Measurements from ENCODE around the gene CD59.

CD59 gene

GRCh38 chr11:33655842-33656600, 80.2 kb downstream of the CD59 start:
- H2AFZ ChIP-seq = no peak overlapping the region
- H3K4me3 ChIP-seq (ENCODE audit: low read depth, low read length) = no peak overlapping the region
- H3K27ac ChIP-seq = no peak overlapping the region
- H3K9me3 ChIP-seq (ENCODE audit: control insufficient read depth, low read length) = no peaks in the 10 kb centered on the region
- H3K4me2 ChIP-seq (ENCODE audit: low read length) = no peak overlapping the region
- TF ChIP-seq, protein P1, sequence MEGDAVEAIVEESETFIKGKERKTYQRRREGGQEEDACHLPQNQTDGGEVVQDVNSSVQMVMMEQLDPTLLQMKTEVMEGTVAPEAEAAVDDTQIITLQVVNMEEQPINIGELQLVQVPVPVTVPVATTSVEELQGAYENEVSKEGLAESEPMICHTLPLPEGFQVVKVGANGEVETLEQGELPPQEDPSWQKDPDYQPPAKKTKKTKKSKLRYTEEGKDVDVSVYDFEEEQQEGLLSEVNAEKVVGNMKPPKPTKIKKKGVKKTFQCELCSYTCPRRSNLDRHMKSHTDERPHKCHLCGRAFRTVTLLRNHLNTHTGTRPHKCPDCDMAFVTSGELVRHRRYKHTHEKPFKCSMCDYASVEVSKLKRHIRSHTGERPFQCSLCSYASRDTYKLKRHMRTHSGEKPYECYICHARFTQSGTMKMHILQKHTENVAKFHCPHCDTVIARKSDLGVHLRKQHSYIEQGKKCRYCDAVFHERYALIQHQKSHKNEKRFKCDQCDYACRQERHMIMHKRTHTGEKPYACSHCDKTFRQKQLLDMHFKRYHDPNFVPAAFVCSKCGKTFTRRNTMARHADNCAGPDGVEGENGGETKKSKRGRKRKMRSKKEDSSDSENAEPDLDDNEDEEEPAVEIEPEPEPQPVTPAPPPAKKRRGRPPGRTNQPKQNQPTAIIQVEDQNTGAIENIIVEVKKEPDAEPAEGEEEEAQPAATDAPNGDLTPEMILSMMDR (IDR thresholded peaks at IDR 0.05) = no peak
- H3K9ac ChIP-seq = no peak overlapping the region
- H3K79me2 ChIP-seq = no peaks in the 10 kb centered on the region
- H3K36me3 ChIP-seq (ENCODE audit: control insufficient read depth, insufficient read depth, low read length) = no peaks in the 10 kb centered on the region
- H3K27me3 ChIP-seq (ENCODE audit: control insufficient read depth, insufficient read depth, low read length) = no peaks in the 10 kb centered on the region
- peaks cover 11% of the 10 kb centered on the region for H3K4me1 ChIP-seq

DNA sequence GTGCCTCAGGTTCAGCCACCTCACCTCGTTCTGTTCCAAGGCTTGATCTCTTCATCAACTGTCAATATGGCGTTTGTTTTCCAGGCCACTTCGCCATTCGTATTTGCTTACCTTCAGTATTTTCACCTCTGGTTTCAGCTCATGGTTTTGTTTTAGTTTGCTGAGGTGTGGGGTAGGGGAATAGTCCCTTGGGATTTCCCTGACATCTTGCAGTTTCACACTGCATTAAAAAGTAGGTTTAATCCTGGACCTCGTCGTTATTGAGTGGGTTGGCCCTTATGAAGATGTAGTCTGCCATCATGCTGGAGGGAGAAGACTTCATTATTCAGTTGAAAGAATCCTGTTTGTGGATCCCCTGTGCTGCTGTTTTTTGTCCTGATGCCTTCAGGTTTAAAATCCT, 81.6 kb downstream of the CD59 start:
- H3K4me2 ChIP-seq (ENCODE audit: low read length) = no peak overlapping the region
- H3K79me2 ChIP-seq = no peaks in the 10 kb centered on the region
- H3K9me3 ChIP-seq (ENCODE audit: control insufficient read depth, low read length) = no peaks in the 10 kb centered on the region
- no peaks in the 10 kb centered on the region for H3K36me3 ChIP-seq (ENCODE audit: control insufficient read depth, insufficient read depth, low read length)
- TF ChIP-seq, protein P1 (IDR thresholded peaks at IDR 0.05) = no peak
- H2AFZ ChIP-seq = no peak overlapping the region
- no peak overlapping the region for H3K27ac ChIP-seq
- H3K9ac ChIP-seq = no peak overlapping the region
- peaks cover 11% of the 10 kb centered on the region for H3K4me1 ChIP-seq
- no peak overlapping the region for H3K4me3 ChIP-seq (ENCODE audit: low read depth, low read length)
- no peaks in the 10 kb centered on the region for H3K27me3 ChIP-seq (ENCODE audit: control insufficient read depth, insufficient read depth, low read length)

Data from parathyroid adenoma (tissue), 2 donors.